Adrenal gland (tissue), 5 donors: ENCODE measurements around the gene CTPS2.

Experiments
- POLR2A ChIP-seq, 2 donors: fragments of 450-650 bp; IDR thresholded peaks; one replicate each; pipeline ENCODE4 v1.6.1; 2017; ENCODE audit warnings: antibody characterized with exemption in 2 of 2, mild to moderate bottlenecking in 2 of 2, moderate library complexity in 1 of 2
- TF ChIP-seq, protein P1 (sequence below), 6 experiments: fragments of 450-650 bp in 4 of 6; fragments of 200-600 bp in 2 of 6; sonication (generic) in 1 of 6; IDR thresholded peaks; 1 replicate in 5 of 6; 2 replicates in 1 of 6; pipeline versions ENCODE4 v1.5.1 to v1.8.0; 2016 to 2021; ENCODE audit warnings: antibody characterized with exemption in 6 of 6, mild to moderate bottlenecking in 2 of 6, moderate library complexity in 1 of 6
- donor health status: DM: no; HTN: no; CAD: no.

DNA sequence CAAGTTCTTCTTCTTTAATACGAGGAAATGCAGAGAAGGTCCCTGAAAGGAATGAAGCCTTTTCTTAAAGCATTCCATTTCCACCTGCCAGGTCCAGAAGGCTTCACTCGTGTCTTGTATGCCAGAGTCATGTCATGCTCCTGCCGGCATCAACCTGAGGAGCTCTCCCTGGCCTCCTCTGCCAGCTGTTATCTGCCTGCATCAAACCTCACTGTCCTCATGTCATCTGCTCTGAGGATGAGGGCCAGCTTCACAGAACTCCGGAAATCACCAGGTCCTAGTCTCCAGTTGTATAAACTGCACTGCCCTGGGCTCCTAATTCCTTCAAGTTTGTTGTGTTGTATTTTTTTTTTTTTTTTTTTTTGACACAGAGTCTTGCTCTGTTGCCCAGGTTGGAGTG, 82.6 kb downstream of the CTPS2 start:
- no peak for TF ChIP-seq POLR2A (IDR thresholded peaks at IDR 0.05)
- TF ChIP-seq, protein P1, sequence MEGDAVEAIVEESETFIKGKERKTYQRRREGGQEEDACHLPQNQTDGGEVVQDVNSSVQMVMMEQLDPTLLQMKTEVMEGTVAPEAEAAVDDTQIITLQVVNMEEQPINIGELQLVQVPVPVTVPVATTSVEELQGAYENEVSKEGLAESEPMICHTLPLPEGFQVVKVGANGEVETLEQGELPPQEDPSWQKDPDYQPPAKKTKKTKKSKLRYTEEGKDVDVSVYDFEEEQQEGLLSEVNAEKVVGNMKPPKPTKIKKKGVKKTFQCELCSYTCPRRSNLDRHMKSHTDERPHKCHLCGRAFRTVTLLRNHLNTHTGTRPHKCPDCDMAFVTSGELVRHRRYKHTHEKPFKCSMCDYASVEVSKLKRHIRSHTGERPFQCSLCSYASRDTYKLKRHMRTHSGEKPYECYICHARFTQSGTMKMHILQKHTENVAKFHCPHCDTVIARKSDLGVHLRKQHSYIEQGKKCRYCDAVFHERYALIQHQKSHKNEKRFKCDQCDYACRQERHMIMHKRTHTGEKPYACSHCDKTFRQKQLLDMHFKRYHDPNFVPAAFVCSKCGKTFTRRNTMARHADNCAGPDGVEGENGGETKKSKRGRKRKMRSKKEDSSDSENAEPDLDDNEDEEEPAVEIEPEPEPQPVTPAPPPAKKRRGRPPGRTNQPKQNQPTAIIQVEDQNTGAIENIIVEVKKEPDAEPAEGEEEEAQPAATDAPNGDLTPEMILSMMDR (IDR thresholded peaks at IDR 0.05), result no peak
